BLaER1 treated with 17β-estradiol and CSF1 and Interleukin-3, amounts not matched to agents 10 nM and 100 nM (cell line): Measurements from ENCODE around the gene INAVA.

Source experiments
- H3K27ac ChIP-seq, 11 experiments: shearing (Covaris generic); formaldehyde crosslinking; 2 replicates each; pipeline ENCODE4 v1.8.1; 2022
- H3K27me3 ChIP-seq, 11 experiments: shearing (Covaris generic); formaldehyde crosslinking; 2 replicates each; pipeline ENCODE4 v1.8.1; 2022
- H3K36me3 ChIP-seq, 11 experiments: shearing (Covaris generic); formaldehyde crosslinking; 2 replicates each; pipeline ENCODE4 v1.8.1; 2022
- H3K4me1 ChIP-seq, 10 experiments: shearing (Covaris generic); formaldehyde crosslinking; 2 replicates each; pipeline ENCODE4 v1.8.1; 2022
- H3K4me2 ChIP-seq, 11 experiments: shearing (Covaris generic); formaldehyde crosslinking; 2 replicates each; pipeline ENCODE4 v1.8.1; 2022
- H3K4me3 ChIP-seq, 10 experiments: shearing (Covaris generic); formaldehyde crosslinking; 2 replicates each; pipeline ENCODE4 v1.8.1; 2022
- H3K9ac ChIP-seq, 11 experiments: shearing (Covaris generic); formaldehyde crosslinking; 2 replicates each; pipeline ENCODE4 v1.8.1; 2022
- H3K9me3 ChIP-seq, 11 experiments: shearing (Covaris generic); formaldehyde crosslinking; replicated peaks in 1 of 11; 2 replicates each; pipeline ENCODE4 v1.8.1; 2022
- H4K20me1 ChIP-seq, 11 experiments: shearing (Covaris generic); formaldehyde crosslinking; 2 replicates each; pipeline ENCODE4 v1.8.1; 2022
- Cebpa-rat ChIP-seq, 11 experiments: shearing (Covaris generic); IDR thresholded peaks; 2 replicates each; pipeline ENCODE4 v1.8.1; 2022

INAVA gene

DNA sequence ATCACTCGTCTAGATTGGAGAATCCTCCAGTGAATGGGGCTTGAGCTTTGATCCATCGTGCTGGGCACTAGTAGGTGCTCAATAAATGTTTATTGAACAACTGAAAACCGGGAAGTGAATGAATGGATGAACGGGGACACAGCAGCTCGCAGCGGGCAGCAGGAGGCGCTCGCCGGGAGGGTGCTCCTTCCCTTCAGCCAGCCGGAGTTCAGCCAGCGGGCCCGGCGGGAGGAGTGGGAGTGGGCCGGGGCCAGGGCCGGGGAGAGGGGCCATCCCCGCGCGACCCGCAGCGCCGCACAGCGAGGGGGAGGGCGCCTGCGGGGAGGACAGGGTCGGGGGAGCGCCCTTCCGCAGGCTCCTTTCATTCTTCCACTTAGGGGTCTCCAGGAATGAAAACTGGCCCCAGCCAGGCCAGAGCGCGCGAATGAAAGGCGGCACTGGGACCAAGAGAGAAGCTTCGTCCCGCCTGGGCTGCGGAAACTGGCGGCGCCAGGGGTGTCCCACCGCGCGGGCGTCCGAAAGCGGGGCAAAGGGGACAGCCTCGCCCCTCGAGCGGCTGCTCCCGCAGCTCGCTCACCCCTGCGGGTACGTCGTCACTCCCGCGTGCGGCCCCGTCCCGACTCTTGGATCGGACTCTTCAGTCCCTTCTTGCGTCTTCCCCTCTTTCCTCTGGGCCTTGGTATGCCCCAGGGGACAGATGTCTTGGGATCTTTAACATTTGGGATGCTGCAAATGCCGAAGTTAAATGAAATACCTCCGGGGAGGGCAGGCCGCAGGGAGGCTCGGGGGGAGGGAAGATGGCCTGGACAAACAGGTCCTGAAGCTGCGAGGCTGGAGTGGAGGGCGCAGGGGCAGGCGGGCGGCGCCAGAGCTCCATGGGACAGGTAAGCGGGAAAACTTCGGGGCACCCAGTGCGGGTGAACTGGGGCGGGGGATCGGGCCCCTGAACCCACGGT lies 3.6 kb upstream of the INAVA start:
- no peak for TF ChIP-seq Cebpa-rat (IDR thresholded peaks at IDR 0.05)
- Histone ChIP-seq H3K4me3 (peak overlapping the region; percentile 24 to 69 (median 52); a peak in 19 of 20 replicates), H3K27ac (peak overlapping the region in 9 of 11 experiments; percentile 23 to 80 (median 60); a peak in 14 of 22 replicates)

DNA sequence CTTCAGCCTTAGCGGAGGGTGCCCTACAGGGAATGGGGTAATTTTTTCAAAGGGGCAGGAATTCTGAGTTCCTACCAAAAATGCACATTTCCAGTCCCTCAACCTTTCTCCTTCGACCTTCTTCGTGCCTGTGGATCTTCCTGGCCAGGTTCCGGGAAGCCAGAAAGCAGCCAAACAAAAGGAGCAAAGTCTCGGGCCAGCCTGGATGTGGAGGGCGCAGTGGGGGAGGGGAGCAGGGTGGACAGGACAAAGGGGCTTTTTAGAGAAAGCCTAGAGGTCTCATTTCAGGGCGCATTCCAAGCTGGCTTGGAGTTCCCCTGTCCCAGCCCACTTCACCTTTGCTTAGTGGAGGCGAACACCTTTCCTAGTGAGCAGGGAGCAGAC lies 2.9 kb upstream of the INAVA start:
- 0 out of 22 replicates have a peak, but pooled peaks cover 0 to 3% (median 0%) of the 10 kb centered on the region in 11 experiments for H3K9me3 ChIP-seq
- peaks cover 47 to 95% (median 76%) of the 10 kb centered on the region in 10 experiments for H3K4me1 ChIP-seq
- H3K4me2 ChIP-seq: peak overlapping the region; percentile 50 to 98 (median 91); a peak in 20 of 22 replicates
- H3K27ac ChIP-seq: peak overlapping the region in 1 of 11 experiments; percentile 76; a peak in 1 of 22 replicates
- peak overlapping the region in 9 of 10 experiments; percentile 8 to 69 (median 54); a peak in 14 of 20 replicates for H3K4me3 ChIP-seq
- peak overlapping the region in 4 of 11 experiments; percentile 59 to 76 (median 70); a peak in 5 of 22 replicates for H3K9ac ChIP-seq
- no peaks in the 10 kb centered on the region for H3K36me3 ChIP-seq
- no peak for TF ChIP-seq Cebpa-rat (IDR thresholded peaks at IDR 0.05)
- H3K27me3 ChIP-seq: peaks cover 34 to 53% (median 47%) of the 10 kb centered on the region in 11 experiments
- H4K20me1 ChIP-seq: no peaks in the 10 kb centered on the region

More for the DNA sequence above, 3.6 kb upstream of the INAVA start:
- Histone ChIP-seq H3K9ac (peak overlapping the region; percentile 34 to 86 (median 65); a peak in 19 of 22 replicates), H4K20me1 (no peaks in the 10 kb centered on the region), H3K4me2 (peak overlapping the region; percentile 50 to 98 (median 91)), H3K27me3 (peaks cover 34 to 53% (median 47%) of the 10 kb centered on the region in 11 experiments), H3K9me3 (0 out of 22 replicates have a peak, but pooled peaks cover 0 to 3% (median 0%) of the 10 kb centered on the region in 11 experiments), H3K4me1 (peaks cover 50 to 97% (median 76%) of the 10 kb centered on the region in 10 experiments), H3K36me3 (no peaks in the 10 kb centered on the region)

GRCh38 chr1:200892546-200892945 lies 2.2 kb upstream of the INAVA start:
- TF ChIP-seq Cebpa-rat (IDR thresholded peaks at IDR 0.05): no peak
- H3K4me3 ChIP-seq: peak overlapping the region in 3 of 10 experiments; percentile 58 to 69 (median 64); a peak in 2 of 20 replicates
- H4K20me1 ChIP-seq: no peaks in the 10 kb centered on the region
- H3K27ac ChIP-seq: no peak overlapping the region
- no peak overlapping the region for H3K9ac ChIP-seq
- 0 out of 22 replicates have a peak, but pooled peaks cover 0 to 3% (median 0%) of the 10 kb centered on the region in 11 experiments for H3K9me3 ChIP-seq
- H3K4me2 ChIP-seq: peak overlapping the region in 7 of 11 experiments; percentile 85 to 97 (median 91); a peak in 13 of 22 replicates
- no peaks in the 10 kb centered on the region for H3K36me3 ChIP-seq
- peaks cover 34 to 53% (median 47%) of the 10 kb centered on the region in 11 experiments for H3K27me3 ChIP-seq
- H3K4me1 ChIP-seq: peaks cover 44 to 95% (median 76%) of the 10 kb centered on the region in 10 experiments

GRCh38 chr1:200892958-200893357 lies 1.7 kb upstream of the INAVA start:
- no peak overlapping the region for H3K9ac ChIP-seq

GRCh38 chr1:200893411-200893901 lies 1.2 kb upstream of the INAVA start:
- Histone ChIP-seq H3K9me3 (0 out of 22 replicates have a peak, but pooled peaks cover 0 to 3% (median 0%) of the 10 kb centered on the region in 11 experiments), H3K4me1 (peaks cover 44 to 95% (median 76%) of the 10 kb centered on the region in 10 experiments), H3K27ac (no peak overlapping the region), H3K36me3 (no peaks in the 10 kb centered on the region), H3K27me3 (peaks cover 34 to 53% (median 47%) of the 10 kb centered on the region in 11 experiments), H3K9ac (no peak overlapping the region), H3K4me3 (no peak overlapping the region), H3K4me2 (peak overlapping the region in 7 of 11 experiments; percentile 17 to 58 (median 38); a peak in 9 of 22 replicates), H4K20me1 (no peaks in the 10 kb centered on the region)
- no peak for TF ChIP-seq Cebpa-rat (IDR thresholded peaks at IDR 0.05)

More at GRCh38 chr1:200892958-200893357, 1.7 kb upstream of the INAVA start:
- no peaks in the 10 kb centered on the region for H4K20me1 ChIP-seq
- no peaks in the 10 kb centered on the region for H3K36me3 ChIP-seq
- TF ChIP-seq Cebpa-rat (IDR thresholded peaks at IDR 0.05): no peak
- H3K27me3 ChIP-seq: peaks cover 34 to 53% (median 47%) of the 10 kb centered on the region in 11 experiments
- H3K4me2 ChIP-seq: peak overlapping the region in 4 of 11 experiments; percentile 85 to 95 (median 92); a peak in 6 of 22 replicates
- peaks cover 44 to 95% (median 76%) of the 10 kb centered on the region in 10 experiments for H3K4me1 ChIP-seq
- H3K9me3 ChIP-seq: 0 out of 22 replicates have a peak, but pooled peaks cover 0 to 3% (median 0%) of the 10 kb centered on the region in 11 experiments
- no peak overlapping the region for H3K27ac ChIP-seq
- H3K4me3 ChIP-seq: no peak overlapping the region

DNA sequence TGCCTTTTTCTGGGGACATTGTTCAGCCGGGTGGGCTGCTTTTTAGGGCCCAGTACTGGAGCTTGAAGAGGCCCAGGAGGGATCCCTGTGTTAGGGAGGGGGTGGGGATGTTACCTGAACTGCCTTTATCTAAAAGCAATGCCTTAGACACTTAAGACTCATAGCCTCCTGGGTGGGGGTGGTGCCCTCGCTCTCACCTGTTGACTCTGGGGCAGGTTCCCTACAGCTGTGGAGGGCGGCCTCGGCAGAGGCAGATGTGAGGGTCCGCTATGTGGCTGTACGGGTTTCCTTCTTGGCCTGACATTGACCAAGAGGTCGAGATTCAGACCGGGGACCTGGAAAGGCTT lies 716 bp downstream of the INAVA start:
- Histone ChIP-seq H3K4me1 (peaks cover 41 to 95% (median 75%) of the 10 kb centered on the region in 10 experiments), H4K20me1 (no peaks in the 10 kb centered on the region), H3K9me3 (0 out of 22 replicates have a peak, but pooled peaks cover 0 to 3% (median 0%) of the 10 kb centered on the region in 11 experiments), H3K27me3 (peaks cover 31 to 43% (median 39%) of the 10 kb centered on the region in 11 experiments), H3K9ac (no peak overlapping the region), H3K4me2 (peak overlapping the region in 8 of 11 experiments; percentile 15 to 66 (median 48); a peak in 6 of 22 replicates), H3K27ac (no peak overlapping the region), H3K36me3 (no peaks in the 10 kb centered on the region), H3K4me3 (no peak overlapping the region)
- no peak for TF ChIP-seq Cebpa-rat (IDR thresholded peaks at IDR 0.05)

GRCh38 chr1:200895801-200896530 lies 1.3 kb downstream of the INAVA start:
- peaks cover 26 to 37% (median 34%) of the 10 kb centered on the region in 11 experiments for H3K27me3 ChIP-seq
- no peak overlapping the region for H3K27ac ChIP-seq
- no peaks in the 10 kb centered on the region for H3K36me3 ChIP-seq
- H3K4me3 ChIP-seq: no peak overlapping the region
- H3K9ac ChIP-seq: no peak overlapping the region
- peak overlapping the region in 10 of 11 experiments; percentile 10 to 81 (median 38); a peak in 12 of 22 replicates for H3K4me2 ChIP-seq
- H4K20me1 ChIP-seq: no peaks in the 10 kb centered on the region
- no peak for TF ChIP-seq Cebpa-rat (IDR thresholded peaks at IDR 0.05)
- H3K9me3 ChIP-seq: no peaks in the 10 kb centered on the region
- H3K4me1 ChIP-seq: peaks cover 40 to 95% (median 72%) of the 10 kb centered on the region in 10 experiments
